Keratinocyte (primary cell): ENCODE measurements around the gene PAGE4. TPM values are rescaled to one million over a fixed set of nuclear protein-coding genes. Genes with fewer than 3 reads are reported as not detected.

Source experiments
- DNase-seq: peaks from one replicate; pipeline ENCODE4 v3.0.0-alpha.2; 2011; ENCODE audit warnings: low read depth, missing footprints, low spot score
- FAIRE-seq: peaks from 2 replicates; lab custom pipeline; 2011; peaks lifted over from hg19 to GRCh38; lab: Jason Lieb, UNC
- H2AFZ ChIP-seq: 2 replicates; pipeline ENCODE4 v1.6.0; 2012; ENCODE audit warnings: low read length, control low read depth, inconsistent platforms; ENCODE audit not compliant: control insufficient read depth
- H3K27ac ChIP-seq: 2 replicates; pipeline ENCODE4 v1.5.1; 2011; ENCODE audit warnings: low read length; ENCODE audit not compliant: control insufficient read depth, insufficient read depth
- H3K27me3 ChIP-seq: 3 replicates; pipeline ENCODE4 v1.6.0; 2011; ENCODE audit warnings: low read length; ENCODE audit not compliant: control insufficient read depth, insufficient read depth; ENCODE audit errors: extremely low read depth
- H3K36me3 ChIP-seq, 2 experiments: 2 replicates in 1 of 2; 3 replicates in 1 of 2; pipeline ENCODE4 v1.5.1; 2011; ENCODE audit warnings: low read length in 2 of 2, mild to moderate bottlenecking in 1 of 2; ENCODE audit not compliant: control insufficient read depth in 2 of 2, insufficient read depth in 2 of 2; ENCODE audit errors: extremely low read depth in 1 of 2
- H3K4me1 ChIP-seq: 3 replicates; pipeline ENCODE4 v1.5.1; 2011; ENCODE audit warnings: low read length; ENCODE audit not compliant: control insufficient read depth, insufficient read depth; ENCODE audit errors: extremely low read depth
- H3K4me2 ChIP-seq: 3 replicates; pipeline ENCODE4 v1.6.0; 2011; ENCODE audit warnings: low read depth, low read length; ENCODE audit not compliant: control insufficient read depth, insufficient read depth; ENCODE audit errors: extremely low read depth
- H3K4me3 ChIP-seq, 3 experiments: fragments of 200-600 bp in 1 of 3; sonication (generic) in 1 of 3; 2 replicates in 2 of 3; 3 replicates in 1 of 3; pipeline ENCODE4 v1.5.1; 2011 to 2016; ENCODE audit warnings: low read length in 3 of 3, mild to moderate bottlenecking in 3 of 3, control low read depth in 2 of 3, inconsistent platforms in 1 of 3, low read depth in 1 of 3, mixed read lengths in 1 of 3, mixed run types in 1 of 3, moderate library complexity in 1 of 3; ENCODE audit not compliant: control insufficient read depth in 2 of 3, insufficient read depth in 2 of 3; ENCODE audit errors: extremely low read depth in 1 of 3
- H3K79me2 ChIP-seq: 2 replicates; pipeline ENCODE4 v1.6.0; 2012; ENCODE audit warnings: low read length; ENCODE audit not compliant: control insufficient read depth, insufficient read depth
- H3K9ac ChIP-seq: 3 replicates; pipeline ENCODE4 v1.6.0; 2011; ENCODE audit warnings: low read length; ENCODE audit not compliant: control insufficient read depth, insufficient read depth; ENCODE audit errors: extremely low read depth
- H3K9me1 ChIP-seq: 3 replicates; pipeline ENCODE4 v1.6.0; 2011; ENCODE audit warnings: low read length; ENCODE audit not compliant: control insufficient read depth, insufficient read depth; ENCODE audit errors: extremely low read depth
- H3K9me3 ChIP-seq: 2 replicates; pipeline ENCODE4 v1.5.1; 2012; ENCODE audit warnings: low read depth, low read length; ENCODE audit not compliant: control insufficient read depth
- H4K20me1 ChIP-seq: 3 replicates; pipeline ENCODE4 v1.6.0; 2011; ENCODE audit warnings: low read length; ENCODE audit not compliant: control insufficient read depth, insufficient read depth; ENCODE audit errors: extremely low read depth
- EZH2 ChIP-seq: IDR thresholded peaks from one replicate; pipeline ENCODE4 v1.6.1; 2012; ENCODE audit warnings: inconsistent platforms, mild to moderate bottlenecking, low read length, moderate library complexity
- dilution Hi-C: fragments of 300-500 bp; cut with MboI; formaldehyde crosslinking; loops from one replicate; pipeline ENCODE4 v1.7.0; 2020; ENCODE audit warnings: low sequenced_read_pairs; ENCODE audit not compliant: extremely low pct_ligation_motif_present
- polyA plus RNA-seq, 5 experiments: library from polyadenylated mRNA; depleted of rRNA in 3 of 5; stranded (reverse) in 3 of 5; stranded (forward) in 1 of 5; unstranded in 1 of 5; fragments of >200 nt; gene quantifications; 1 replicate in 1 of 5; 2 replicates in 3 of 5; 3 replicates in 1 of 5; pipeline versions ENCODE4 v1.2.1 to v1.2.3, GENCODE V29; 2011 to 2012; ENCODE audit warnings: missing spikeins in 2 of 5, low read depth in 1 of 5, low replicate concordance in 1 of 5
- TF ChIP-seq, protein P1 (sequence below), 3 experiments: IDR thresholded peaks in 1 of 3; conservative IDR thresholded peaks in 1 of 3; optimal IDR thresholded peaks in 1 of 3; 2 replicates in 2 of 3; 3 replicates in 1 of 3; pipeline versions ENCODE3 to v1.5.1; 2011; ENCODE audit warnings: low read length in 3 of 3, mild to moderate bottlenecking in 3 of 3, moderate library complexity in 2 of 3, control low read depth in 1 of 3, inconsistent platforms in 1 of 3; ENCODE audit not compliant: insufficient read depth in 2 of 3; ENCODE audit errors: extremely low read depth in 1 of 3

Gene PAGE4
- polyA plus RNA-seq, 1 donor (not counting 4 experiments of a cell fraction or from before 2014, with no cell fraction given) = not detected

DNA sequence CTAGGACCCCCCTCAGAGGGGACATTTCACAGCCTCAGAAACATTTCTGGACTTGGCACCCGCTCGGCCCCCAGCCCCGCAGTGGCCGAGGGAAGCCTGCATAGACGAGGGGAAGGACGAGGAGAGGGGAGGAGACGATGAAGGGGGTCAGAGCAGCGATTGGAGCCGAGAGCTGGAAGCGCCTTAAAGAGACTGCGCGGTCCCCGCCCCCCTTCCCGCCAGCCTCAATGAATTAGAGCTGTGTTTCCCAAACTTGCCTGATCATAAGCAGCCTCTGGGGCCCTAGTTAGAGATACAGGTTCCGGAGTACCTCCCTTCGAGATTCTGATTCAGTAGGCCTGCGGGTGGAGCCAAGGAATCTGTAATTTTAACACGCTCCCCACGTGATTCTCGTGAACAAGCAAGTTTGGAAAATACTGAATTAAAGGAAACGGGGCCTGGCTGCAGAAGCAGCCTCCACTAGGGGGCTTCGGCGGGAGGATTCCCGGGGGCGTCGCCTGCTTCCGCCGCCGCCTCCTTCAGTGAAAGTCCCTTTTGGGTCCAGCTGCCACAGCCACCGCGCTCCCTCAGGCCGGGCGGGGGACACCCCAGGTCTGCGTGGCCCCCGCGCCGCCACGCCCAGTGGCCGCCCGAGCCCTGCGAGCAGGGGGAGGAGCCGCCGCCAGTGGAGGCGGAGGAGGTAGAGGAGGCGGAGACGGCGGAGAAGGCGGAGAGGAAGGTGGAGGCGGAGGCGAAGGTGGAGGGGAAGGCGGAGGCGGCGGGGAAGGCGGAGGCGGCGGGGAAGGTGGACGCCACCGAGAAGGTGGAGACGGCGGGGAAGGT is 49.9 kb downstream of the PAGE4 start, which contains the start of gene USP27X:
Gene USP27X (plus strand): TSS at position 651 of the 822 bp plus-strand sequence. CDS start 824 bp downstream, outside the sequence.
- TF ChIP-seq, protein P1, sequence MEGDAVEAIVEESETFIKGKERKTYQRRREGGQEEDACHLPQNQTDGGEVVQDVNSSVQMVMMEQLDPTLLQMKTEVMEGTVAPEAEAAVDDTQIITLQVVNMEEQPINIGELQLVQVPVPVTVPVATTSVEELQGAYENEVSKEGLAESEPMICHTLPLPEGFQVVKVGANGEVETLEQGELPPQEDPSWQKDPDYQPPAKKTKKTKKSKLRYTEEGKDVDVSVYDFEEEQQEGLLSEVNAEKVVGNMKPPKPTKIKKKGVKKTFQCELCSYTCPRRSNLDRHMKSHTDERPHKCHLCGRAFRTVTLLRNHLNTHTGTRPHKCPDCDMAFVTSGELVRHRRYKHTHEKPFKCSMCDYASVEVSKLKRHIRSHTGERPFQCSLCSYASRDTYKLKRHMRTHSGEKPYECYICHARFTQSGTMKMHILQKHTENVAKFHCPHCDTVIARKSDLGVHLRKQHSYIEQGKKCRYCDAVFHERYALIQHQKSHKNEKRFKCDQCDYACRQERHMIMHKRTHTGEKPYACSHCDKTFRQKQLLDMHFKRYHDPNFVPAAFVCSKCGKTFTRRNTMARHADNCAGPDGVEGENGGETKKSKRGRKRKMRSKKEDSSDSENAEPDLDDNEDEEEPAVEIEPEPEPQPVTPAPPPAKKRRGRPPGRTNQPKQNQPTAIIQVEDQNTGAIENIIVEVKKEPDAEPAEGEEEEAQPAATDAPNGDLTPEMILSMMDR (optimal IDR thresholded peaks at IDR 0.05 in 1 of 3, IDR thresholded peaks at IDR 0.05 in 1 of 3, conservative IDR thresholded peaks at IDR 0.05 in 1 of 3; ENCODE audit: extremely low read depth in 1 of 3, insufficient read depth in 2 of 3, low read length in 3 of 3) = peak; percentile 13 to 46 (median 37)
- TF ChIP-seq EZH2 = no peak
- Histone ChIP-seq H3K9me3 (no peaks in the 10 kb centered on the region), H3K9ac (peak within 1 kb of the TSS; percentile 70), H3K4me2 (peak within 1 kb of the TSS; percentile 61), H3K4me3 (peak within 1 kb of the TSS; percentile 54 to 67 (median 54)), H3K4me1 (no peaks in the 10 kb centered on the region), H3K27me3 (no peaks in the 10 kb centered on the region), H3K79me2 (no peaks in the 10 kb centered on the region), H3K36me3 (no peaks in the 10 kb centered on the region), H3K27ac (peak within 1 kb of the TSS; percentile 42), H2AFZ (peak within 1 kb of the TSS; percentile 72), H3K9me1 (no peaks in the 10 kb centered on the region), H4K20me1 (no peaks in the 10 kb centered on the region)
- dilution Hi-C loops = no loop called here
- FAIRE-seq (no peak), DNase-seq (peak; percentile 35)

DNA sequence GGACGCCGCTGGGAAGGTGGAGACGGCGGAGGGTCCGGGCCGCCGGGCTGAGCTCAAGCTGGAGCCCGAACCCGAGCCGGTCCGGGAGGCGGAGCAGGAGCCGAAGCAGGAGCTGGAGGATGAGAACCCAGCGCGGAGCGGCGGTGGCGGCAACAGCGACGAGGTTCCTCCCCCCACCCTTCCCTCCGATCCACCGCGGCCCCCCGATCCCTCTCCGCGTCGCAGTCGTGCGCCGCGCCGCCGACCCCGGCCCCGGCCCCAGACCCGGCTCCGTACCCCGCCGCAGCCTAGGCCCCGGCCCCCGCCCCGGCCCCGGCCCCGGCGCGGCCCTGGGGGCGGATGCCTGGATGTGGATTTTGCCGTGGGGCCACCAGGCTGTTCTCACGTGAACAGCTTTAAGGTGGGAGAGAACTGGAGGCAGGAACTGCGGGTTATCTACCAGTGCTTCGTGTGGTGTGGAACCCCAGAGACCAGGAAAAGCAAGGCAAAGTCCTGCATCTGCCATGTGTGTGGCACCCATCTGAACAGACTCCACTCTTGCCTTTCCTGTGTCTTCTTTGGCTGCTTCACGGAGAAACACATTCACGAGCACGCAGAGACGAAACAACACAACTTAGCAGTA is 50.7 kb downstream of the PAGE4 start:
- Histone ChIP-seq H3K4me2 (peak overlapping the region; percentile 57), H2AFZ (no peak overlapping the region), H3K9me1 (no peaks in the 10 kb centered on the region), H3K27me3 (no peaks in the 10 kb centered on the region), H4K20me1 (no peaks in the 10 kb centered on the region), H3K9ac (peak overlapping the region; percentile 70), H3K27ac (no peak overlapping the region), H3K4me1 (no peaks in the 10 kb centered on the region), H3K79me2 (no peaks in the 10 kb centered on the region), H3K4me3 (peak overlapping the region; percentile 35 to 67 (median 54)), H3K36me3 (no peaks in the 10 kb centered on the region), H3K9me3 (no peaks in the 10 kb centered on the region)
- DNase-seq (no peak), FAIRE-seq (no peak)
- TF ChIP-seq, protein P1 (optimal IDR thresholded peaks at IDR 0.05 in 1 of 3, IDR thresholded peaks at IDR 0.05 in 1 of 3, conservative IDR thresholded peaks at IDR 0.05 in 1 of 3; ENCODE audit: extremely low read depth in 1 of 3, insufficient read depth in 2 of 3, low read length in 3 of 3) = no peak
- no peak for TF ChIP-seq EZH2
- dilution Hi-C loops = no loop called here
